Stimulated activated effector memory CD8-positive, alpha-beta T cell treated with anti-CD3 and anti-CD28 coated beads, Interleukin-12 subunit alpha, Interleukin-12 subunit beta, amount 100 ng/mL, for 72 hours (primary cell): Measurements from ENCODE around the gene SCN3A.
A peak's percentile ranks its signal among the peaks of the same experiment; 100 is the strongest.

ENCODE experiments used
- ATAC-seq: fragments of 150-1000 bp; cut with Tn5 transposase; 2 replicates; pipeline ENCODE4 v1.10.0; 2021
- DNase-seq, 2 donors: peaks; one replicate each; pipeline ENCODE4 v3.0.0; 2021 to 2022; ENCODE audit warnings: low spot score in 2 of 2
- H3K27ac Mint-ChIP-seq: one replicate; pipeline ENCODE4 v1.8.0; 2022; ENCODE audit warnings: mild to moderate bottlenecking, mixed read lengths
- H3K36me3 Mint-ChIP-seq: one replicate; pipeline ENCODE4 v1.8.0; 2022; ENCODE audit warnings: mild to moderate bottlenecking, mixed read lengths
- H3K4me1 Mint-ChIP-seq: one replicate; pipeline ENCODE4 v1.8.0; 2022; ENCODE audit warnings: mixed read lengths
- H3K4me3 Mint-ChIP-seq: one replicate; pipeline ENCODE4 v1.8.0; 2022; ENCODE audit warnings: mild to moderate bottlenecking, mixed read lengths
- H3K9me3 Mint-ChIP-seq: one replicate; pipeline ENCODE4 v1.8.0; 2022; ENCODE audit warnings: mixed read lengths

Gene SCN3A

DNA sequence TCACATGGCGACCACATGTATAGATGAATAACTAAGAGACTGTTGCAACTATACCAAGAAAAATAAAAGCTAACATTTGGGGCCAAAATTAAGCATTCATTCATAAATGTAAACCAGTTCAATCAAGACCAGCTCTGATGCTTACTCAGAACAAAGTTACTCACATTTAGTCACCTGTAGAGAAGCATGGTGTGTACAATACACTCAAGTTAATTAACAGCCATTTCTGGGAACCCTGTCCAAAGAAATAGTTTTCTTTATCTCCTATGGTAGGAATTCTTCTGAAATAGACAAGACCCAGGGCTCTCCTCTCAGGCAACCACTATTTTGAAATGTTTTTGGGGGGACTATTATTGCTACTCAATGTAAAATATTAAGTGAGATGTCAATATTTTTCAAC lies 1.6 kb downstream of the SCN3A start:
- H3K36me3 Mint-ChIP-seq: no peaks in the 10 kb centered on the region
- no peak for DNase-seq
- H3K4me1 Mint-ChIP-seq: no peaks in the 10 kb centered on the region
- no peaks in the 10 kb centered on the region for H3K9me3 Mint-ChIP-seq
- no peak overlapping the region for H3K27ac Mint-ChIP-seq
- no peak for ATAC-seq
- no peak overlapping the region for H3K4me3 Mint-ChIP-seq

GRCh38 chr2:165198181-165198580 lies 5.7 kb downstream of the SCN3A start:
- Mint-ChIP-seq H3K36me3 (no peaks in the 10 kb centered on the region), H3K4me3 (no peak overlapping the region), H3K9me3 (peaks cover 2% of the 10 kb centered on the region), H3K27ac (no peak overlapping the region), H3K4me1 (no peaks in the 10 kb centered on the region)
- no peak for DNase-seq
- ATAC-seq: no peak

DNA sequence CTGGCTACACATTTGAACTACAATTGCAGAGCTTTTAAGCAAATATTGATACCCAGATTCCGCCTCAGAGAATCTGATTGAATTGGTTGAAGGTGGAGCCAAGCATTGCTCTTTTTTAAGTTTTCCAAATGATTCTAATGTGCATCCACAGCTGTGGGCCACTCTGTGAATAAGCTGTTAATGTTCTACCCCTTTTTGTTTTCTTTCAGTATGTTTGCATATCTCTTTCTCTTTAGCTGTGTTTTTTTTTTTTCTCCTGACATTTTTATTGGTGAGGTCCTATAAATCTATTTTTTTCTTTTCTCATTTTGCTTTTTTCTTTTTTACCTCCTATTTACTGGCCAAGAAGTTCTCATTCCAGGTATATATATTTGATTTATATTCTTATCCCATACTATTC lies 6.5 kb downstream of the SCN3A start:
- no peaks in the 10 kb centered on the region for H3K4me1 Mint-ChIP-seq

DNA sequence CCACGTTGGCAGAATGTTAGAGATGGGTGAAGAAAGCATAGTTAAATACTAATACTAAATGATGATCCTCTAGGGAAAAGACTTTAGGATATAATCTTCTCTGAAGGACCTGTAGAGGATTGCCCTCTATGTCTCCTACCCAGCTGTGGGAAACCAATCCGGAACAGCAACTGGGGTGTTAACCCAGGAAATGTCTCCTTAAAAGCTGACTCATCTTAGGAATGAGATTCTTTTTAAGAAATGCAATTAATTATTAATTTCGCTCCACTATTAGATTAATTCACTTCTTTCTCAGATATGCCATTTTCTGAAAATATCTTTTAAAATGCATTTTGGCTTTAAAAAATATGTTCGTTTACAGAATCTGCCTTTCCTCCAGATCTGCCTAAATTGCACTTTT lies 7.4 kb downstream of the SCN3A start:
- Mint-ChIP-seq H3K27ac (no peak overlapping the region), H3K4me1 (no peaks in the 10 kb centered on the region), H3K9me3 (peaks cover 2% of the 10 kb centered on the region), H3K4me3 (no peak overlapping the region), H3K36me3 (no peaks in the 10 kb centered on the region)
- DNase-seq: no peak
- no peak for ATAC-seq

More for the DNA sequence above, 6.5 kb downstream of the SCN3A start:
- Mint-ChIP-seq H3K36me3 (no peaks in the 10 kb centered on the region), H3K4me3 (no peak overlapping the region), H3K27ac (no peak overlapping the region), H3K9me3 (peaks cover 2% of the 10 kb centered on the region)
- ATAC-seq (no peak), DNase-seq (no peak)

DNA sequence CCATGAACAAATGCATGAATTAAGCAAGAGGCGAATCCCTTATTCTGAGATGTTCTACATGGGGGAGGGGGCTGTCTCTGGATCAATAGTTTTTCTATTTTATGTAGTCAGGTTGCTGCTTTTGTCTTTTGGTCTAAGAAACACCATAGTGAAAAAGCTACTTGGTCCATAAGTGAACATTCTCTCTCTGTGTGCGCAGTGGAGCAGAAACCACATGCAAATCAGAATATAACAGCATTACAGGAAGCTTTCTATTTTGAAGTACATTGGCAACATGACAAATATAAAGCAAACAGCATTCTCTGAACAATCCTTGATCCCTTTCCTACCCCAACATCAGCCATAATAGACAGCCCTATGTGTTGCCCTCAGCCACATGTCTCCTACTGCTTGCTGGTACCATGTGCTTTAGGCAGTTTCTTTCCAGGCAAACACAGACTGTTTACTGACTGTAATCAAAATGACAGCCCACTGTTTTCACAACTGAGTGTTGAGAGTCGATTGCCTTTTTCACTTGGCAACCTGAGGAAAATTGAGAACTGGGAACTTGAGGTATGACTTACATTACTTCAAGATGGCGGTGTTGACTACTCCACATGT lies 10.6 kb downstream of the SCN3A start:
- Mint-ChIP-seq H3K4me3 (no peak overlapping the region), H3K4me1 (no peaks in the 10 kb centered on the region), H3K27ac (no peak overlapping the region), H3K9me3 (peaks cover 2% of the 10 kb centered on the region), H3K36me3 (no peaks in the 10 kb centered on the region)
- ATAC-seq: no peak
- DNase-seq: no peak

GRCh38 chr2:165192729-165193128 lies 11.1 kb downstream of the SCN3A start:
- no peaks in the 10 kb centered on the region for H3K36me3 Mint-ChIP-seq
- no peak overlapping the region for H3K27ac Mint-ChIP-seq
- no peaks in the 10 kb centered on the region for H3K4me1 Mint-ChIP-seq
- H3K4me3 Mint-ChIP-seq: no peak overlapping the region
- H3K9me3 Mint-ChIP-seq: peaks cover 2% of the 10 kb centered on the region
- ATAC-seq (no peak), DNase-seq (no peak)

GRCh38 chr2:165191096-165191728 lies 12.6 kb downstream of the SCN3A start:
- Mint-ChIP-seq H3K9me3 (peaks cover 2% of the 10 kb centered on the region), H3K36me3 (no peaks in the 10 kb centered on the region), H3K27ac (no peak overlapping the region), H3K4me3 (no peak overlapping the region), H3K4me1 (no peaks in the 10 kb centered on the region)
- DNase-seq (no peak), ATAC-seq (no peak)

DNA sequence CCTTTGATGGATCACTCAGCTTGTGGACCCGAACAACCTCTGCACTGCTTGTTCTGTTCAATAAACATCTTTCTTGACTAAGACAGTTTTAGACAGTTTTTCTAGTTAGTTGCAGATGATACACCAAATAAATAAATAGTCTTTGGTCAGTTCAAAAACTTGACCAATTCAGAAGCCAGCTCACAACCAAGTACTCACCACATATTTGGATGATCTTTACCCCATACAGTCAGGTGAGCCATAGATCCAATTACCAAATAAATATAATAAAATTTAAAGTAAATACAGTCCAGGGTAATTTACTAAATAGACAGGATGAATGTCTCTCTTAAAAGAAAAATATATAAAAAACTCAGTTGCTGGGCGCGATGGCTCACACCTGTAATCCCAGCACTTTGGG lies 18.2 kb downstream of the SCN3A start:
- H3K27ac Mint-ChIP-seq: no peak overlapping the region
- no peaks in the 10 kb centered on the region for H3K4me1 Mint-ChIP-seq
- no peaks in the 10 kb centered on the region for H3K36me3 Mint-ChIP-seq
- no peak overlapping the region for H3K4me3 Mint-ChIP-seq
- ATAC-seq (no peak), DNase-seq (no peak)
- no peaks in the 10 kb centered on the region for H3K9me3 Mint-ChIP-seq

- no peaks in the 10 kb centered on the region for H3K4me1 Mint-ChIP-seq
- no peaks in the 10 kb centered on the region for H3K9me3 Mint-ChIP-seq
- no peak overlapping the region for H3K4me3 Mint-ChIP-seq
- H3K27ac Mint-ChIP-seq: no peak overlapping the region
- no peaks in the 10 kb centered on the region for H3K36me3 Mint-ChIP-seq
- DNase-seq (no peak), ATAC-seq (peak; percentile 42)
Observed at GRCh38 chr2:165182029-165182428, 21.8 kb downstream of the SCN3A start.

DNA sequence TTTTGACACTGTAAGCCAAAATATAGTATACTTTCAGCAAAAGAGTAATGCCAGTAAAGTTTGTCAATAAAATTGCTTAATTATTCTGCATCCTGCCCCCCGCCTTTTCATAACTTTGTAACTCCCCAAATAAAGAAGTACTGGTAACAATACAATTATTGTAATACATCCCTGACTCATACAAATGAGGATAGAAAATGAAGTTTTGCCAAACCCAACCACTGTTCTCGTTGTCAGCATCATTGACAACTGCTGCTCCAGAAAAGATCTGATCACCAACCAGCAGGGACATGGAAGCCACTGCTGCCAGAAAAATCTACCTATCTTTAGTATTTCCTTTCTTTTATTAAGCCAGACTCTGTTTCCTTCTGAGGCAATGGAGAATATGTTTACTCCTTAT lies 27.1 kb downstream of the SCN3A start:
- no peak for DNase-seq
- H3K36me3 Mint-ChIP-seq: no peaks in the 10 kb centered on the region
- H3K4me1 Mint-ChIP-seq: no peaks in the 10 kb centered on the region
- H3K9me3 Mint-ChIP-seq: no peaks in the 10 kb centered on the region
- no peak overlapping the region for H3K27ac Mint-ChIP-seq
- no peak overlapping the region for H3K4me3 Mint-ChIP-seq
- ATAC-seq: no peak

- Mint-ChIP-seq H3K4me3 (no peak overlapping the region), H3K36me3 (no peaks in the 10 kb centered on the region), H3K27ac (no peak overlapping the region), H3K4me1 (no peaks in the 10 kb centered on the region), H3K9me3 (no peaks in the 10 kb centered on the region)
- no peak for DNase-seq
- ATAC-seq: no peak
Observed at GRCh38 chr2:165173215-165173614, 30.6 kb downstream of the SCN3A start.

DNA sequence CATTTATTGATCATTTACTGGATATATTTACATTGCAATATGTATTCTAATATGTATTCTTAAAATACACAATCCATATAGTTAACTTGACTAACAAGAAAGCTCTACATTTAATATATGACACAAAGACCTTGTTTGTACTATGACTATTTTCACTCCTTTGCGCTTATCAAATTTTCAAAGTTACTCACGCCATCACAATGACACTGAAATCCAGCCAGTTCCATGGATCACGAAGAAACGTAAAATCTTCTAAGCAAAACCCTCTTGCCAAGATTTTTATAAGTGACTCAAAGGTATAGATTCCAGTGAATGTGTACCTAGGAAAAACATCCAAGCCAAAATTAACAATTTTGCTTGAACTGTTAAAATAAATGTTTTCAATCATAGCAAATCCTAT lies 39.6 kb downstream of the SCN3A start:
- no peak overlapping the region for H3K27ac Mint-ChIP-seq
- H3K4me1 Mint-ChIP-seq: no peaks in the 10 kb centered on the region
- H3K36me3 Mint-ChIP-seq: no peaks in the 10 kb centered on the region

GRCh38 chr2:165163761-165164160 lies 40.1 kb downstream of the SCN3A start:
- Mint-ChIP-seq H3K9me3 (no peaks in the 10 kb centered on the region), H3K4me3 (no peak overlapping the region), H3K36me3 (no peaks in the 10 kb centered on the region), H3K27ac (no peak overlapping the region), H3K4me1 (no peaks in the 10 kb centered on the region)
- no peak for DNase-seq
- ATAC-seq: no peak

More for the DNA sequence above, 39.6 kb downstream of the SCN3A start:
- DNase-seq (no peak), ATAC-seq (no peak)
- Mint-ChIP-seq H3K9me3 (no peaks in the 10 kb centered on the region), H3K4me3 (no peak overlapping the region)

- no peak overlapping the region for H3K4me3 Mint-ChIP-seq
- H3K4me1 Mint-ChIP-seq: no peaks in the 10 kb centered on the region
- no peak overlapping the region for H3K27ac Mint-ChIP-seq
- DNase-seq (no peak), ATAC-seq (no peak)
- H3K9me3 Mint-ChIP-seq: peaks cover 1% of the 10 kb centered on the region
- H3K36me3 Mint-ChIP-seq: no peaks in the 10 kb centered on the region
Observed at GRCh38 chr2:165162466-165162865, 41.4 kb downstream of the SCN3A start.

GRCh38 chr2:165161510-165161909 lies 42.3 kb downstream of the SCN3A start:
- H3K27ac Mint-ChIP-seq: no peak overlapping the region
- DNase-seq (no peak), ATAC-seq (no peak)
- H3K9me3 Mint-ChIP-seq: peaks cover 4% of the 10 kb centered on the region
- no peaks in the 10 kb centered on the region for H3K4me1 Mint-ChIP-seq
- H3K4me3 Mint-ChIP-seq: no peak overlapping the region
- H3K36me3 Mint-ChIP-seq: no peaks in the 10 kb centered on the region

DNA sequence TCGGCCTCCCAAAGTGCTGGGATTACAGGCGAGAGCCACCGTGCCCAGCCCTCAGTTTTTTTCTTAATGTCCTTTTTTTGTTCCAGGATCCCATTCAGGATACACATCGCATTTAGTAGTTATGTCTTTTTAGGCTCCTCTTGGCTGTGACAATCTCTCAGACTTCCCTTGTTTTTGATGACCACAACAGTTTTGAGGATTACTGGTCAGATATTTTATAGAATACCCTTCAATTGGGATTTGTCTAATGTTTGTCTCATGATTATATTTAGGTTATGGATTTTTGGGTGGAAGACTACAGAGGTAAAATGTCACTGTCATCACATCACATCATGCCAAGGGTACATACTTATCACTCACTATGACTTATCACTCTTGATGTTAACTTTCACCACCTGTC lies 46.7 kb downstream of the SCN3A start:
- Mint-ChIP-seq H3K27ac (no peak overlapping the region), H3K4me3 (no peak overlapping the region), H3K9me3 (peaks cover 4% of the 10 kb centered on the region), H3K36me3 (no peaks in the 10 kb centered on the region), H3K4me1 (no peaks in the 10 kb centered on the region)
- ATAC-seq (no peak), DNase-seq (no peak)
